CD4-positive, alpha-beta T cell (primary cell): ENCODE measurements around the gene GRK5. TPM values are rescaled to one million over a fixed set of nuclear protein-coding genes. Genes with fewer than 3 reads are reported as not detected.

Experiments used
- ATAC-seq: fragments of 200-7000 bp; cut with Tn5 transposase; one replicate; pipeline ENCODE4 v1.10.0; 2022; ENCODE audit warnings: mild to moderate bottlenecking; ENCODE audit not compliant: poor library complexity
- CTCF ChIA-PET: fragments of 350-600 bp; sonication (Branson Sonifier 250); formaldehyde crosslinking; loops from one replicate; lab custom pipeline; 2021; ENCODE audit warnings: antibody characterized with exemption, inconsistent platforms; lab: Charles Lee
- POLR2A ChIA-PET: fragments of 350-600 bp; sonication (Branson Sonifier 250); formaldehyde crosslinking; loops from one replicate; lab custom pipeline; 2021; ENCODE audit warnings: antibody characterized with exemption, inconsistent platforms; lab: Charles Lee
- DNase-seq, 14 experiments: peaks; one replicate each; pipeline ENCODE4 v3.0.0-alpha.2; 2013 to 2020; ENCODE audit warnings: mixed read lengths in 2 of 14
- H3K27ac ChIP-seq, 2 donors: one replicate each; pipeline versions ENCODE4 v1.5.1 to v1.7.0; 2013; ENCODE audit warnings: low read length in 2 of 2, low read depth in 1 of 2, mild to moderate bottlenecking in 1 of 2
- H3K27me3 ChIP-seq, 2 experiments: 1 replicate in 1 of 2; 2 replicates in 1 of 2; pipeline versions ENCODE4 v1.6.1 to v1.7.0; 2013; ENCODE audit warnings: low read length in 2 of 2, control low read depth in 1 of 2, mild to moderate bottlenecking in 1 of 2, moderate library complexity in 1 of 2; ENCODE audit not compliant: insufficient read depth in 2 of 2, control insufficient read depth in 1 of 2
- H3K36me3 ChIP-seq: one replicate; pipeline ENCODE4 v1.6.1; 2013; ENCODE audit warnings: low read length, control low read depth; ENCODE audit not compliant: insufficient read depth
- H3K4me1 ChIP-seq: one replicate; pipeline ENCODE4 v1.6.1; 2013; ENCODE audit warnings: low read length, control low read depth; ENCODE audit not compliant: insufficient read depth
- H3K4me3 ChIP-seq: one replicate; pipeline ENCODE4 v1.5.1; 2013; ENCODE audit warnings: mild to moderate bottlenecking, low read length, moderate library complexity
- H3K9me3 ChIP-seq, 2 experiments: 1 replicate in 1 of 2; 2 replicates in 1 of 2; pipeline versions ENCODE4 v1.6.1 to v1.7.0; 2013; ENCODE audit warnings: low read length in 2 of 2, mild to moderate bottlenecking in 2 of 2, control low read depth in 1 of 2, moderate library complexity in 1 of 2; ENCODE audit not compliant: control insufficient read depth in 1 of 2, insufficient read depth in 1 of 2
- H3K27ac Mint-ChIP-seq: one replicate; pipeline ENCODE4 v1.8.0; 2020; ENCODE audit warnings: mixed read lengths
- H3K27me3 Mint-ChIP-seq: one replicate; pipeline ENCODE4 v1.8.0; 2021; ENCODE audit warnings: mixed read lengths
- H3K36me3 Mint-ChIP-seq: one replicate; pipeline ENCODE4 v1.8.0; 2021; ENCODE audit warnings: low read depth, mixed read lengths
- H3K4me1 Mint-ChIP-seq: one replicate; pipeline ENCODE4 v1.8.0; 2021; ENCODE audit warnings: low read depth, mixed read lengths
- H3K4me3 Mint-ChIP-seq: one replicate; pipeline ENCODE4 v1.8.0; 2020; ENCODE audit warnings: mild to moderate bottlenecking, mixed read lengths
- H3K9me3 Mint-ChIP-seq: one replicate; pipeline ENCODE4 v1.8.0; 2020; ENCODE audit warnings: mixed read lengths
- intact Hi-C, 2 experiments: fragments of 100-400 bp; cut with DNase I in 1 of 2; cut with micrococcal nuclease in 1 of 2; formaldehyde crosslinking; loops; one replicate each; pipeline versions ENCODE4 v1.15.1 to v1.9.0; 2023 to 2025; cut with DNase I, micrococcal nuclease
- total RNA-seq, 174 experiments: library from RNA in 2 of 174; stranded (reverse) in 2 of 174; gene quantifications; one replicate each; pipeline ENCODE4 v1.2.3 and lab custom pipeline; 2021 to 2026
- TF ChIP-seq, protein P1 (sequence below): fragments of 200-600 bp; IDR thresholded peaks from one replicate; pipeline ENCODE4 v1.8.0; 2022; ENCODE audit warnings: antibody characterized with exemption, mild to moderate bottlenecking

Gene GRK5
- total RNA-seq, 2 experiments from 2014 or later = 19.2 to 20.8 TPM

DNA sequence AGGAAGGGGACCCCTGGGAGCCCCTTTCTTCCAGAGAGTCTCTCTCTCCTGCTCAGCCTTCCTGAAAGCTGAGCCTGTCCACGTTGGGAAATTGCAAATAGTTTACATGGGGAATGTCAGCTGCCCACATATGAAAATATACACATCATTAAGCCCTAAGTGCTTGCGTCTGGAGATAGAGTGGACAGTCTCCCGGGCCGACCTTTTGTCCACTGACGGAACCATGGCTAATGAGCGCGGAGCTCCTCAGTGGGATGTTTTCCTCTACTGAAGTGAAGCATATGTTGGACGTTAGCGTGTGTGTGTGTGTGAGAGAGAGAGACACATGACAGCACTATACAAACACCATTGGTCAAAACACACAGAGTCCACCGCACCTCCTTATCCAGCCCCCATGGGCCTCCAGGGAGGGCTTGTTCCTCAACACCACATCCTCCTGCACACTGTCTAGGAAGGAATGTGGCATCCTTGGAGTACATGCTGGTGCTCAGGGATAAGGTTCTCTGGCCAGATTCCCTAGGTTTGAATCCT lies 206.8 kb downstream of the GRK5 start:
- no peaks in the 10 kb centered on the region for H3K27me3 Mint-ChIP-seq
- peak overlapping the region; percentile 24 for H3K27ac Mint-ChIP-seq
- intact Hi-C loops = no loop called here
- H3K4me1 Mint-ChIP-seq = no peaks in the 10 kb centered on the region
- Histone ChIP-seq H3K4me1 (no peaks in the 10 kb centered on the region), H3K4me3 (no peak overlapping the region), H3K27me3 (no peaks in the 10 kb centered on the region), H3K9me3 (no peaks in the 10 kb centered on the region), H3K27ac (no peak overlapping the region), H3K36me3 (no peaks in the 10 kb centered on the region)
- no peak overlapping the region for H3K4me3 Mint-ChIP-seq
- ATAC-seq (no peak), DNase-seq (no peak)
- POLR2A ChIA-PET = no interaction called here
- CTCF ChIA-PET = no interaction called here
- peaks cover 10% of the 10 kb centered on the region for H3K36me3 Mint-ChIP-seq
- TF ChIP-seq, protein P1, sequence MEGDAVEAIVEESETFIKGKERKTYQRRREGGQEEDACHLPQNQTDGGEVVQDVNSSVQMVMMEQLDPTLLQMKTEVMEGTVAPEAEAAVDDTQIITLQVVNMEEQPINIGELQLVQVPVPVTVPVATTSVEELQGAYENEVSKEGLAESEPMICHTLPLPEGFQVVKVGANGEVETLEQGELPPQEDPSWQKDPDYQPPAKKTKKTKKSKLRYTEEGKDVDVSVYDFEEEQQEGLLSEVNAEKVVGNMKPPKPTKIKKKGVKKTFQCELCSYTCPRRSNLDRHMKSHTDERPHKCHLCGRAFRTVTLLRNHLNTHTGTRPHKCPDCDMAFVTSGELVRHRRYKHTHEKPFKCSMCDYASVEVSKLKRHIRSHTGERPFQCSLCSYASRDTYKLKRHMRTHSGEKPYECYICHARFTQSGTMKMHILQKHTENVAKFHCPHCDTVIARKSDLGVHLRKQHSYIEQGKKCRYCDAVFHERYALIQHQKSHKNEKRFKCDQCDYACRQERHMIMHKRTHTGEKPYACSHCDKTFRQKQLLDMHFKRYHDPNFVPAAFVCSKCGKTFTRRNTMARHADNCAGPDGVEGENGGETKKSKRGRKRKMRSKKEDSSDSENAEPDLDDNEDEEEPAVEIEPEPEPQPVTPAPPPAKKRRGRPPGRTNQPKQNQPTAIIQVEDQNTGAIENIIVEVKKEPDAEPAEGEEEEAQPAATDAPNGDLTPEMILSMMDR = no peak
- no peaks in the 10 kb centered on the region for H3K9me3 Mint-ChIP-seq

GRCh38 chr10:119415121-119415520 lies 207.8 kb downstream of the GRK5 start:
- ATAC-seq = no peak

DNA sequence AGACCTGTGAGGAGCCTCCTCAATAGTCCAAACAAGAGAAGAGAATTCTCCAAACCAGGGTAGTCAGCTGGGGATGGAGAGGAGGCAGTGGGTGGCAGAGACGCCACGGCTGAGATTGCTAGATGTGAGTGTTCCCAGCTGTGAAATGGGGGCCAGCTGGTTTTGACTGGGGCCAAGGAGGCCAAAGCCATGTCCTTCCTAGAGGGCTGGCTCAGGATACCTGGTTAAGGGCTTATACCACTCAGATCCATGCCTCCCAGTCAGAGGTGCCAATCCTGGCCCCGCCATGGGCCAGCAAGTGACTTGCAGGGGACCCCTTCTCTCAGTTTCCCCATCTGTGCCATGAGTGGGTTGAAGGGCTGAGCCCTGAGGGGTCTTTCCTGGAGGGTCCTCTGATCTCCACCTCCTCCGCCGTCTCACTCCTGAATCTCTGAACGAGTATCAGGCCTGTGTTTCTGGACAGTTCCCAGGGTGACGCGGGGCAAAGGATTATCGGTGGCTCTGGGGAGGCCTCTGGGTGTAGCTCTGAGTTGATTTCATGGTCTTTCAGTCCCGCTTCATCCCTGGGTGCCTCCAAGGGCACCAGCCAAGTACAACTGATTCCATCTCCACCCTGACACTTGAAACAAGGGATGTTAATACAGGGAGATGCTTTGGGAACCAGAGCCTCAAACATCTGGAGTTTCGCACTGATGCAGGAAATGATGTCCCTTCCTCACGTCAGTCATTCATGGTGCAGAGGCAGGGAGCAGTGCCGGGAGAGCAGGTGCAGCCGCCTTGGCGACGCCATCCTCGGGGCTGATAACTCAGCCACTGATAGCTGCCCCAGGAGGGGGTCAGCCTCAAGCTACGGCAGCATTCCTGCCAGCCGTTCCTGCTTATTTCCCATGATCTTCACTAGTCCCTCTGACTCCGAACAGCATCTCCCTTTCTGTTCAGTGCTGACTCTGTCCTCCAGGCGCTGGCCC lies 208.4 kb downstream of the GRK5 start:
- no peaks in the 10 kb centered on the region for H3K36me3 ChIP-seq
- Mint-ChIP-seq H3K27ac (no peak overlapping the region), H3K9me3 (no peaks in the 10 kb centered on the region), H3K4me3 (no peak overlapping the region), H3K4me1 (no peaks in the 10 kb centered on the region), H3K36me3 (peaks cover 6% of the 10 kb centered on the region), H3K27me3 (no peaks in the 10 kb centered on the region)
- ChIA-PET CTCF (interaction anchor here (1.5 to 3.8 kb wide), 2 partner anchors 209 to 216 kb away, joined by 3 to 18 read pairs; partner anchors contain the start of gene GRK5), POLR2A (interaction anchor here (1.4 kb wide), 1 partner anchor 209 kb away, joined by 5 read pairs; the partner anchor contains the start of gene GRK5)
- ATAC-seq (no peak), DNase-seq (no peak)
- TF ChIP-seq, protein P1 = no peak
- H3K4me1 ChIP-seq = no peaks in the 10 kb centered on the region
- H3K27ac ChIP-seq = no peak overlapping the region
- H3K9me3 ChIP-seq = no peaks in the 10 kb centered on the region
- H3K27me3 ChIP-seq = no peaks in the 10 kb centered on the region
- no peak overlapping the region for H3K4me3 ChIP-seq
- intact Hi-C loops = loop anchor here (2.0 to 5.0 kb wide), 3 partner anchors 109 to 274 kb away; no protein-coding TSS in a partner anchor

More at GRCh38 chr10:119415121-119415520, 207.8 kb downstream of the GRK5 start:
- Histone ChIP-seq H3K27ac (no peak overlapping the region), H3K9me3 (no peaks in the 10 kb centered on the region), H3K36me3 (no peaks in the 10 kb centered on the region), H3K4me1 (no peaks in the 10 kb centered on the region), H3K4me3 (no peak overlapping the region), H3K27me3 (no peaks in the 10 kb centered on the region)
- no peak overlapping the region for H3K27ac Mint-ChIP-seq
- no peak for DNase-seq
- no peaks in the 10 kb centered on the region for H3K4me1 Mint-ChIP-seq
- TF ChIP-seq, protein P1 = no peak
- CTCF ChIA-PET = interaction anchor here (1.5 to 3.8 kb wide), 2 partner anchors 208 to 216 kb away, joined by 3 to 18 read pairs; partner anchors contain the start of gene GRK5
- H3K27me3 Mint-ChIP-seq = no peaks in the 10 kb centered on the region
- intact Hi-C loops = loop anchor here (5.0 kb wide), 2 partner anchors 108 to 273 kb away; no protein-coding TSS in a partner anchor
- POLR2A ChIA-PET = no interaction called here
- H3K36me3 Mint-ChIP-seq = peaks cover 10% of the 10 kb centered on the region
- H3K9me3 Mint-ChIP-seq = no peaks in the 10 kb centered on the region
- H3K4me3 Mint-ChIP-seq = no peak overlapping the region
